SU-DHL-6 (cell line): ENCODE measurements around the gene PRM3.

ENCODE experiments used
- EZH2phosphoT487 ChIP-seq: fragments of 200-600 bp; sonication (generic), shearing (Covaris generic); conservative IDR thresholded peaks from 2 replicates; pipeline ENCODE4 v1.6.1; 2018; ENCODE audit warnings: mild to moderate bottlenecking, antibody characterized with exemption, low read length, moderate library complexity, mixed read lengths
- TF ChIP-seq, protein P1 (sequence below): fragments of 200-600 bp; sonication (generic); IDR thresholded peaks from one replicate; pipeline ENCODE4 v1.5.1; 2017; ENCODE audit warnings: antibody characterized with exemption, mild to moderate bottlenecking, low read length, moderate library complexity; ENCODE audit not compliant: insufficient read depth, poor library complexity, severe bottlenecking

- TF ChIP-seq, protein P1, sequence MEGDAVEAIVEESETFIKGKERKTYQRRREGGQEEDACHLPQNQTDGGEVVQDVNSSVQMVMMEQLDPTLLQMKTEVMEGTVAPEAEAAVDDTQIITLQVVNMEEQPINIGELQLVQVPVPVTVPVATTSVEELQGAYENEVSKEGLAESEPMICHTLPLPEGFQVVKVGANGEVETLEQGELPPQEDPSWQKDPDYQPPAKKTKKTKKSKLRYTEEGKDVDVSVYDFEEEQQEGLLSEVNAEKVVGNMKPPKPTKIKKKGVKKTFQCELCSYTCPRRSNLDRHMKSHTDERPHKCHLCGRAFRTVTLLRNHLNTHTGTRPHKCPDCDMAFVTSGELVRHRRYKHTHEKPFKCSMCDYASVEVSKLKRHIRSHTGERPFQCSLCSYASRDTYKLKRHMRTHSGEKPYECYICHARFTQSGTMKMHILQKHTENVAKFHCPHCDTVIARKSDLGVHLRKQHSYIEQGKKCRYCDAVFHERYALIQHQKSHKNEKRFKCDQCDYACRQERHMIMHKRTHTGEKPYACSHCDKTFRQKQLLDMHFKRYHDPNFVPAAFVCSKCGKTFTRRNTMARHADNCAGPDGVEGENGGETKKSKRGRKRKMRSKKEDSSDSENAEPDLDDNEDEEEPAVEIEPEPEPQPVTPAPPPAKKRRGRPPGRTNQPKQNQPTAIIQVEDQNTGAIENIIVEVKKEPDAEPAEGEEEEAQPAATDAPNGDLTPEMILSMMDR = no peak
- TF ChIP-seq EZH2phosphoT487 = no peak
Measured at GRCh38 chr16:11260596-11260966, 12.8 kb downstream of the PRM3 start.
